Fibroblast of lung (primary cell): ENCODE data around the gene STAM2. TPM values are rescaled to one million over a fixed set of nuclear protein-coding genes. Genes with fewer than 3 reads are reported as not detected.

Experiments
- DNase-seq, 2 donors: peaks; one replicate each; pipeline versions ENCODE4 v3.0.0 to v3.0.0-alpha.2; 2010; ENCODE audit warnings: low read depth in 2 of 2
- H2AFZ ChIP-seq: 2 replicates; pipeline ENCODE4 v1.5.1; 2012; ENCODE audit warnings: low read length, control low read depth, inconsistent platforms
- H3K27ac ChIP-seq: 2 replicates; pipeline ENCODE4 v1.5.1; 2011; ENCODE audit warnings: low read length, control low read depth; ENCODE audit not compliant: insufficient read depth
- H3K27me3 ChIP-seq: 2 replicates; pipeline ENCODE4 v1.5.1; 2011; ENCODE audit warnings: mild to moderate bottlenecking, low read length; ENCODE audit not compliant: control insufficient read depth, insufficient read depth
- H3K36me3 ChIP-seq: 2 replicates; pipeline ENCODE4 v1.5.1; 2011; ENCODE audit warnings: low read length; ENCODE audit not compliant: control insufficient read depth, insufficient read depth
- H3K4me1 ChIP-seq: 2 replicates; pipeline ENCODE4 v1.5.1; 2011; ENCODE audit warnings: low read length; ENCODE audit not compliant: control insufficient read depth, insufficient read depth; ENCODE audit errors: extremely low read depth
- H3K4me2 ChIP-seq: 2 replicates; pipeline ENCODE4 v1.5.1; 2011; ENCODE audit warnings: low read length, control low read depth; ENCODE audit not compliant: insufficient read depth; ENCODE audit errors: extremely low read depth
- H3K4me3 ChIP-seq, 4 experiments: fragments of 200-600 bp in 1 of 4; sonication (generic) in 1 of 4; replicated peaks in 1 of 4; 2 replicates each; pipeline ENCODE4 v1.5.1; 2011 to 2016; ENCODE audit warnings: low read length in 4 of 4, low read depth in 3 of 4, mild to moderate bottlenecking in 3 of 4, control low read depth in 2 of 4, inconsistent platforms in 1 of 4, mixed read lengths in 1 of 4; ENCODE audit not compliant: insufficient read depth in 1 of 4; ENCODE audit errors: control extremely low read depth in 1 of 4
- H3K79me2 ChIP-seq: 2 replicates; pipeline ENCODE4 v1.5.1; 2012; ENCODE audit warnings: mild to moderate bottlenecking, low read length, inconsistent platforms; ENCODE audit not compliant: control insufficient read depth, insufficient read depth
- H3K9ac ChIP-seq: 2 replicates; pipeline ENCODE4 v1.5.1; 2011; ENCODE audit warnings: mild to moderate bottlenecking, low read length, control low read depth; ENCODE audit not compliant: insufficient read depth
- H3K9me3 ChIP-seq: 2 replicates; pipeline ENCODE4 v1.5.1; 2012; ENCODE audit warnings: low read depth, low read length; ENCODE audit not compliant: control insufficient read depth, insufficient read depth
- H4K20me1 ChIP-seq: 2 replicates; pipeline ENCODE4 v1.5.1; 2011; ENCODE audit warnings: low read length; ENCODE audit not compliant: control insufficient read depth, insufficient read depth; ENCODE audit errors: extremely low read depth
- CTCF ChIP-seq, 2 donors: IDR thresholded peaks in 1 of 2; conservative IDR thresholded peaks in 1 of 2; 1 replicate in 1 of 2; 2 replicates in 1 of 2; pipeline ENCODE4 v1.5.1; 2011 to 2012; ENCODE audit warnings: low read length in 2 of 2, control low read depth in 1 of 2, inconsistent platforms in 1 of 2, low read depth in 1 of 2, mild to moderate bottlenecking in 1 of 2
- EZH2 ChIP-seq: IDR thresholded peaks from 2 replicates; pipeline ENCODE4 v1.5.1; 2012; ENCODE audit warnings: low read length, control low read depth, mild to moderate bottlenecking; ENCODE audit errors: missing control alignments
- polyA plus RNA-seq, 2 donors: library from polyadenylated mRNA; depleted of rRNA in 1 of 2; stranded (reverse) in 1 of 2; unstranded in 1 of 2; fragments of >200 nt; gene quantifications; 2 replicates each; pipeline ENCODE4 v1.2.1, GENCODE V29; 2011 to 2012; ENCODE audit warnings: missing spikeins in 1 of 2
- total RNA-seq: library from RNA; depleted of rRNA; stranded (reverse); fragments of >200 nt; gene quantifications from 2 replicates; pipeline ENCODE4 v1.2.1, GENCODE V29; 2014

The STAM2 gene
- total and polyA plus RNA-seq, 2 donors (not counting 1 experiment from before 2014, with no cell fraction given): 43.3 to 44.2 TPM

DNA sequence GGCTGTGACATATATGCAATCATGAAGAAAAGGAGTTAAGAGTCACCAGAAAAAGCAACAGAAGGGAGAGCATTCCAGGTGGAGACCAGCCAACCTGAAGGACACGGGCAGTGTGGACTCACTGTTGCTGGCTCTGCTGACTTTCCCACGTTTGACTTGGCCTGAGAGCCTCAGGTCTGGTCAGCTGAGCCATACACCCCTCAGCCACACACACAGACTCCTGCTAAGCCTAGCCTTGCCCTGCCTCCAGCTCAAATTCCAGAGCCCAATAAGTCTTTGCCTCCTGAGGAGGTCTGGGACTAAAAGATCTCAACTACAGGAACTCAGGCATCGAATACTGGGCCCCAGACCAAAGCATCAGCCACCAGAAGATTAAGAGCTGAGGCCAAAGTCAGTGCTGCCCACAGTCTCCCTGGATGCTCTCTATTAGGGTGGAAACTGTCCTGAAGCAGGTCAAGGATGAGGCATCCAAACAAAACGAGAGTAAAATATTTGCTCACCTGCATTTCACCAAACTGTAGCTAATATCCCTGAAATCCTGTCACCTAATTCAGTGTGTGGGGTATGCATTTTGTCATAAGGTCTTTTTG, 100.0 kb downstream of the STAM2 start:
- Histone ChIP-seq H3K27me3 (no peaks in the 10 kb centered on the region), H3K4me2 (no peak overlapping the region), H3K9me3 (no peaks in the 10 kb centered on the region), H3K9ac (no peak overlapping the region), H3K36me3 (no peaks in the 10 kb centered on the region), H3K27ac (no peak overlapping the region), H3K4me1 (no peaks in the 10 kb centered on the region), H3K79me2 (no peaks in the 10 kb centered on the region), H4K20me1 (no peaks in the 10 kb centered on the region), H2AFZ (no peak overlapping the region), H3K4me3 (no peak overlapping the region)
- DNase-seq: no peak
- no peak for TF ChIP-seq EZH2
- no peak for TF ChIP-seq CTCF (conservative IDR thresholded peaks at IDR 0.05 in 1 of 2, IDR thresholded peaks at IDR 0.05 in 1 of 2; ENCODE audit: low read depth in 1 of 2, low read length in 2 of 2)

DNA sequence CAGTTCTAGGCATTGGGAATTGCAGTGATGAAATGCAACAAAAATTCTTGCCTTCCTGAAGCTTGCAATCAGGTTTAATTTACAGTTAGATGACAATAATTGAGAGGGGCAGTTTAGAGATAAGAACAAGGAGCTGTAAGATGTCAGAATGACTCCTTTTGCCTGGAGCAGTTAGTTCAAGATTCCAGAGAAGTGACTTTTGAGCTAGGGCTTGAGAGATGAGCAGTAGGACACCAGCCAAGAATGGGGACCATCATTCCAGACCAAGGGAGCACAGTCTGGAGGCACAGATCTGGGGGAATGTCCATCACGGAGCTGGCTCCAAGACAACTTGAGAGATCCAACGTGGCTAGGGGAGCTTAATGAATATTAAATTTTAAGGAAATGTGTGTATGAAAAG, 103.6 kb downstream of the STAM2 start:
- Histone ChIP-seq H3K27ac (no peak overlapping the region), H3K4me3 (no peak overlapping the region), H3K9me3 (no peaks in the 10 kb centered on the region), H3K36me3 (no peaks in the 10 kb centered on the region), H3K9ac (no peak overlapping the region), H3K4me2 (no peak overlapping the region), H2AFZ (no peak overlapping the region), H3K27me3 (peaks cover 2% of the 10 kb centered on the region), H3K79me2 (no peaks in the 10 kb centered on the region), H4K20me1 (no peaks in the 10 kb centered on the region), H3K4me1 (no peaks in the 10 kb centered on the region)
- TF ChIP-seq CTCF (conservative IDR thresholded peaks at IDR 0.05 in 1 of 2, IDR thresholded peaks at IDR 0.05 in 1 of 2; ENCODE audit: low read depth in 1 of 2, low read length in 2 of 2) (no peak), EZH2 (no peak)
- no peak for DNase-seq

GRCh38 chr2:152071518-152071917, 104.0 kb downstream of the STAM2 start:
- Histone ChIP-seq H3K9ac (no peak overlapping the region), H3K27me3 (peaks cover 2% of the 10 kb centered on the region), H2AFZ (no peak overlapping the region), H3K36me3 (no peaks in the 10 kb centered on the region), H3K79me2 (no peaks in the 10 kb centered on the region), H4K20me1 (no peaks in the 10 kb centered on the region), H3K4me2 (no peak overlapping the region), H3K4me1 (no peaks in the 10 kb centered on the region), H3K27ac (no peak overlapping the region), H3K4me3 (no peak overlapping the region), H3K9me3 (no peaks in the 10 kb centered on the region)
- TF ChIP-seq EZH2: no peak
- TF ChIP-seq CTCF (conservative IDR thresholded peaks at IDR 0.05 in 1 of 2, IDR thresholded peaks at IDR 0.05 in 1 of 2; ENCODE audit: low read depth in 1 of 2, low read length in 2 of 2): no peak
- DNase-seq: no peak
